Activated B cell treated with CpG ODN at 0.5 μM for 24 hours (primary cell): Measurements from ENCODE around the gene LRRC31. TPM values are rescaled to one million over a fixed set of nuclear protein-coding genes. Genes with fewer than 3 reads are reported as not detected.

ENCODE experiments used
- ATAC-seq: fragments of 200-7000 bp; cut with Tn5 transposase; one replicate; pipeline ENCODE4 v1.10.0; 2021; ENCODE audit warnings: low read depth, mild to moderate bottlenecking, moderate library complexity
- CTCF ChIA-PET: fragments of 350-600 bp; sonication (Branson Sonifier 250); formaldehyde crosslinking; loops from one replicate; lab custom pipeline; 2021; ENCODE audit warnings: antibody characterized with exemption; lab: Charles Lee
- POLR2A ChIA-PET: fragments of 350-600 bp; sonication (Branson Sonifier 250); formaldehyde crosslinking; loops from one replicate; lab custom pipeline; 2021; ENCODE audit warnings: antibody characterized with exemption; lab: Charles Lee
- DNase-seq: peaks from one replicate; pipeline ENCODE4 v3.0.0; 2022
- H3K27ac Mint-ChIP-seq: one replicate; pipeline ENCODE4 v1.8.0; 2020; ENCODE audit warnings: mixed read lengths
- H3K27me3 Mint-ChIP-seq: one replicate; pipeline ENCODE4 v1.8.0; 2021; ENCODE audit warnings: mixed read lengths
- H3K36me3 Mint-ChIP-seq: one replicate; pipeline ENCODE4 v1.8.0; 2021; ENCODE audit warnings: low read depth, mixed read lengths
- H3K4me1 Mint-ChIP-seq: one replicate; pipeline ENCODE4 v1.8.0; 2021; ENCODE audit warnings: mixed read lengths
- H3K4me3 Mint-ChIP-seq: one replicate; pipeline ENCODE4 v1.8.0; 2020; ENCODE audit warnings: mild to moderate bottlenecking, mixed read lengths
- H3K9me3 Mint-ChIP-seq: one replicate; pipeline ENCODE4 v1.8.0; 2020; ENCODE audit warnings: mixed read lengths
- CTCF ChIP-seq: fragments of 200-600 bp; IDR thresholded peaks from one replicate; pipeline ENCODE4 v1.8.0; 2022; ENCODE audit warnings: antibody characterized with exemption, mild to moderate bottlenecking
- intact Hi-C: fragments of 100-400 bp; cut with micrococcal nuclease; formaldehyde crosslinking; loops from one replicate; pipeline ENCODE4 v1.15.1; 2024
- total RNA-seq: library from RNA; stranded (reverse); gene quantifications from 2 replicates; pipeline ENCODE4 v1.2.3, GENCODE V29; 2022

LRRC31 gene
- total RNA-seq, 1 donor from 2014 or later = not detected

- Mint-ChIP-seq H3K27ac (no peak overlapping the region), H3K36me3 (no peaks in the 10 kb centered on the region), H3K27me3 (no peaks in the 10 kb centered on the region), H3K4me1 (peaks cover 7% of the 10 kb centered on the region), H3K4me3 (no peak overlapping the region), H3K9me3 (no peaks in the 10 kb centered on the region)
- intact Hi-C loops = no loop called here
- DNase-seq (no peak), ATAC-seq (no peak)
- CTCF ChIA-PET = no interaction called here
- no peak for TF ChIP-seq CTCF
- POLR2A ChIA-PET = interaction anchor here (1.2 kb wide), 1 partner anchor 12 kb away, joined by 4 read pairs; no protein-coding TSS in a partner anchor
Observed at GRCh38 chr3:169822540-169822939, 47.2 kb downstream of the LRRC31 start.

GRCh38 chr3:169822091-169822490 is 47.6 kb downstream of the LRRC31 start:
- CTCF ChIA-PET = no interaction called here
- POLR2A ChIA-PET = interaction anchor here (1.2 kb wide), 1 partner anchor 13 kb away, joined by 4 read pairs; no protein-coding TSS in a partner anchor
- Mint-ChIP-seq H3K27ac (no peak overlapping the region), H3K9me3 (no peaks in the 10 kb centered on the region), H3K4me3 (no peak overlapping the region), H3K27me3 (no peaks in the 10 kb centered on the region), H3K36me3 (no peaks in the 10 kb centered on the region), H3K4me1 (peaks cover 7% of the 10 kb centered on the region)
- DNase-seq (no peak), ATAC-seq (no peak)
- no peak for TF ChIP-seq CTCF
- intact Hi-C loops = no loop called here

- Mint-ChIP-seq H3K4me3 (no peak overlapping the region), H3K27ac (no peak overlapping the region), H3K36me3 (peaks cover 4% of the 10 kb centered on the region), H3K4me1 (peaks cover 23% of the 10 kb centered on the region), H3K9me3 (peaks cover 8% of the 10 kb centered on the region), H3K27me3 (no peaks in the 10 kb centered on the region)
- ChIA-PET POLR2A (interaction anchor here (1.7 kb wide), 1 partner anchor 28 kb away, joined by 5 read pairs; no protein-coding TSS in a partner anchor), CTCF (no interaction called here)
- intact Hi-C loops = no loop called here
- TF ChIP-seq CTCF = no peak
- DNase-seq = no peak
- ATAC-seq = no peak
Observed at GRCh38 chr3:169818316-169818715, 51.4 kb downstream of the LRRC31 start.

- H3K4me1 Mint-ChIP-seq = peaks cover 39% of the 10 kb centered on the region
- no peak overlapping the region for H3K4me3 Mint-ChIP-seq
- CTCF ChIA-PET = no interaction called here
Observed at GRCh38 chr3:169815590-169816150, 54.1 kb downstream of the LRRC31 start.

More at GRCh38 chr3:169815590-169816150, 54.1 kb downstream of the LRRC31 start:
- Mint-ChIP-seq H3K27me3 (no peaks in the 10 kb centered on the region), H3K27ac (no peak overlapping the region), H3K9me3 (peaks cover 8% of the 10 kb centered on the region), H3K36me3 (peaks cover 6% of the 10 kb centered on the region)
- intact Hi-C loops = no loop called here
- DNase-seq (no peak), ATAC-seq (no peak)
- no peak for TF ChIP-seq CTCF
- POLR2A ChIA-PET = no interaction called here
